Activated CD8-positive, alpha-beta T cell treated with anti-CD3 and anti-CD28 coated beads, Interleukin-2, amount 10 ng/mL, durations not matched to agents 7 days and 5 days (primary cell): ENCODE measurements around the gene EYS. TPM values are rescaled to one million over a fixed set of nuclear protein-coding genes. Genes with fewer than 3 reads are reported as not detected.

Source experiments
- ATAC-seq: fragments of 150-1000 bp; cut with Tn5 transposase; one replicate; pipeline ENCODE4 v1.10.0; 2021; ENCODE audit warnings: moderate library complexity
- CTCF ChIA-PET: fragments of 350-600 bp; sonication (Branson Sonifier 250); formaldehyde crosslinking; loops from one replicate; lab custom pipeline; 2021; ENCODE audit warnings: antibody characterized with exemption; lab: Charles Lee
- POLR2A ChIA-PET: fragments of 350-600 bp; sonication (Branson Sonifier 250); formaldehyde crosslinking; loops from one replicate; lab custom pipeline; 2021; ENCODE audit warnings: antibody characterized with exemption; lab: Charles Lee
- DNase-seq: peaks from one replicate; pipeline ENCODE4 v3.0.0-alpha.2; 2020
- H3K27ac Mint-ChIP-seq: one replicate; pipeline ENCODE4 v1.8.0; 2021; ENCODE audit warnings: mild to moderate bottlenecking, mixed read lengths
- H3K27me3 Mint-ChIP-seq: one replicate; pipeline ENCODE4 v1.8.0; 2021; ENCODE audit warnings: low read depth, mixed read lengths
- H3K36me3 Mint-ChIP-seq: one replicate; pipeline ENCODE4 v1.8.0; 2021; ENCODE audit warnings: low read depth, mixed read lengths
- H3K4me1 Mint-ChIP-seq: one replicate; pipeline ENCODE4 v1.8.0; 2021; ENCODE audit warnings: low read depth, mixed read lengths
- H3K4me3 Mint-ChIP-seq: one replicate; pipeline ENCODE4 v1.8.0; 2021; ENCODE audit warnings: mild to moderate bottlenecking, mixed read lengths
- H3K9me3 Mint-ChIP-seq: one replicate; pipeline ENCODE4 v1.8.0; 2022; ENCODE audit warnings: mixed read lengths; ENCODE audit not compliant: insufficient read depth
- total RNA-seq, 2 experiments: library from RNA; stranded (reverse); gene quantifications; one replicate each; pipeline ENCODE4 v1.2.3, GENCODE V29; 2021

The EYS gene
- total RNA-seq, 2 experiments from 2014 or later, result not detected

DNA sequence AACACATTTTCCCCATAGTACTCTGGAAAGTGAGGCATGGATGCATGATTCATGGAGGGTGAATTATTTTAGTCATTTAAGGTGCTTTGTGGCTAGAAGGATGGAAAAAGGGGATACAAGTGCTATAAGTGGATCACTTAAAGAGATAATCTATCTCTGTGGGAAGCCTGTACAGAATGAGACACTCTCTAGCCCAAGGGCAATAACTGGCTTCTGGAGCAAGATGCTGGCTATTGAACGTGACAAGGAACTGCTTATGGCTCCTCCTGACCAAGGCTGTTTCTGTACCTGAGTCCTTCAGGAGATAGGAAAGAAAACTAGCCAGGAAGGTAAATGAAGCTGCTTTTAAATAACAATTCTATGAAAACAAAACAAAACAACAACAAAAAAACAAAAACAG is 590.7 kb downstream of the EYS start:
- POLR2A ChIA-PET, result no interaction called here
- ATAC-seq (no peak), DNase-seq (no peak)
- no peaks in the 10 kb centered on the region for H3K27me3 Mint-ChIP-seq
- H3K27ac Mint-ChIP-seq, result no peak overlapping the region
- CTCF ChIA-PET, result interaction anchor here (1.0 kb wide), 1 partner anchor 35 kb away, joined by 3 read pairs; no protein-coding TSS in a partner anchor
- no peaks in the 10 kb centered on the region for H3K36me3 Mint-ChIP-seq
- no peaks in the 10 kb centered on the region for H3K4me1 Mint-ChIP-seq
- peaks cover 14% of the 10 kb centered on the region for H3K9me3 Mint-ChIP-seq
- no peak overlapping the region for H3K4me3 Mint-ChIP-seq

DNA sequence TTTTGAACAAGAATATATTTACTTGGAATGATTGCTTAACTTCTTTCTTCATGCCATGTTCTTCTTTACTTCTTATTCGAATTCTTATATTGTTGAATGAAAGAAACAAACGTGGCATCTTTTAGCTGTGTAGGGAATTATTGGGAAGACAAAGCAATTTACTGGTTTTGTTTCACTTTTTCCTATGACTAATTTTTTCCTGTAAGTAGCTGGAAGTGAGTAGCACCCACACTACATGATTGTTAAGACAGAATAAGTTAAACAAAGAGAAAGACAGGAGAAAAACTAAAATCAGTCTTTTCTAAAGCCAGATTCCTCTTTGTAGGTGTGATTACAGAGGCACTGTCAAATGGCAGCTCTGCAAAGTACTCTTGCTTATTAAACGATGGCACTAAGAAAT is 593.4 kb downstream of the EYS start:
- no peaks in the 10 kb centered on the region for H3K4me1 Mint-ChIP-seq
- H3K27me3 Mint-ChIP-seq, result no peaks in the 10 kb centered on the region
- ChIA-PET CTCF (no interaction called here), POLR2A (no interaction called here)
- H3K4me3 Mint-ChIP-seq, result no peak overlapping the region
- no peaks in the 10 kb centered on the region for H3K36me3 Mint-ChIP-seq
- no peak for ATAC-seq
- peaks cover 17% of the 10 kb centered on the region for H3K9me3 Mint-ChIP-seq
- DNase-seq, result no peak
- no peak overlapping the region for H3K27ac Mint-ChIP-seq

DNA sequence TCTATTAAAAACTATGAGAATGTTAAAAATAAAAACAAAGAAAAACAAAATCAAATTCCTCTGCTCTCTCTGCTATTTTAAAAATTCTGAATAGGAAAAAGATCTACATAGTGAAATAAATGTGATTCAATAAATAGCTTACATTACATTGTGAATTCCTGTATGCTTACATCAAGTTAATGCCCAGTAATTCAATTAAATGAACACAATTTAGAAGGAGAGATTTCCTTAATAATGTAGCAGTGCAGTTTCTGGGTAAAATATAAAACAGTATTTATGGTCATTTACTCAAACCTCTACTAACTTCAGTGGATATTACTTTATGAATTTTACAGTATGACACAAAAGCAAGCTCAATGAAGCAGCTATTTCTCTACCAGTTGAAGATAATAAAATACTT is 594.6 kb downstream of the EYS start:
- ATAC-seq (no peak), DNase-seq (no peak)
- POLR2A ChIA-PET, result no interaction called here
- Mint-ChIP-seq H3K9me3 (peaks cover 14% of the 10 kb centered on the region), H3K27ac (no peak overlapping the region), H3K4me1 (no peaks in the 10 kb centered on the region), H3K36me3 (no peaks in the 10 kb centered on the region), H3K27me3 (no peaks in the 10 kb centered on the region), H3K4me3 (no peak overlapping the region)
- CTCF ChIA-PET, result no interaction called here

DNA sequence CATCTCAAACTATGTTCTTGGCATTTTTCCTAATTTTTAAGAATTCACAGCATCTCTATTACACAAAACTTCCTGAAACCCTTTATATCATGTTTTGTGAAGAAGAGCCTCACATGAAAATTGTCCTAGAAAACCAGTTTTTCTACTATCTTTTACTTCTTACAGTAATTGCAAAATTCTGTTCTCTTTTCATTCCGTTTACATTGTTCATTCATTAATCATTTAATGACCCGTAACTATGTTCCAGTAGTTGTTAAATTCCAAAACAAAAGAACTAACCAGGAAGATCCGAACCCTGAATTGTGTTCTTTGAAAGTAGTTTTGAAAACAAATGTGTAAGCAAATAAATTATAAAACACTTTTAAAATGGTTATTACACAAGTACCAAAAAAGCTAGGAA is 597.0 kb downstream of the EYS start:
- no peak for DNase-seq
- ChIA-PET CTCF (no interaction called here), POLR2A (no interaction called here)
- Mint-ChIP-seq H3K4me1 (no peaks in the 10 kb centered on the region), H3K36me3 (no peaks in the 10 kb centered on the region), H3K4me3 (no peak overlapping the region), H3K9me3 (peaks cover 10% of the 10 kb centered on the region), H3K27ac (no peak overlapping the region), H3K27me3 (no peaks in the 10 kb centered on the region)
- ATAC-seq, result no peak

DNA sequence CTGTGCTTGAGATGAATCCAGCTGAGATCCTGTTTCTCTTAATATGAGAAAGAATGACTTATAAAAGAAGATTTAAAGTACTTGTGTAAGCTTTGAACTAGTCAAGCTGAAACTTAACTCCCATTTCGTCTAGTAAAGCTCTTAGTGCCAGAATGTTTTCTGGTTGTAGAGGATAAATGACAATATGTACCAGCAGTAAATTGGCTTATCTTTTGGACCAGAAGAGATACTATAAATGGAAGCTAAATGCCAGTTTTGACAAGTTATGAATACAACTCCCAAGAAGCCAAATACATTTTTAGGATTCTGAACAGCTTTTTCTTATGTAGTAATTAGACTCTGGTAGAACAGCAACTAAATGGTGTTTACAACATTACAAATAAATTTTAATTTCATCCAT is 608.7 kb downstream of the EYS start:
- Mint-ChIP-seq H3K27ac (no peak overlapping the region), H3K4me1 (no peaks in the 10 kb centered on the region), H3K36me3 (no peaks in the 10 kb centered on the region), H3K4me3 (no peak overlapping the region), H3K27me3 (no peaks in the 10 kb centered on the region), H3K9me3 (peaks cover 15% of the 10 kb centered on the region)
- ATAC-seq (no peak), DNase-seq (no peak)
- CTCF ChIA-PET, result no interaction called here
- POLR2A ChIA-PET, result no interaction called here

DNA sequence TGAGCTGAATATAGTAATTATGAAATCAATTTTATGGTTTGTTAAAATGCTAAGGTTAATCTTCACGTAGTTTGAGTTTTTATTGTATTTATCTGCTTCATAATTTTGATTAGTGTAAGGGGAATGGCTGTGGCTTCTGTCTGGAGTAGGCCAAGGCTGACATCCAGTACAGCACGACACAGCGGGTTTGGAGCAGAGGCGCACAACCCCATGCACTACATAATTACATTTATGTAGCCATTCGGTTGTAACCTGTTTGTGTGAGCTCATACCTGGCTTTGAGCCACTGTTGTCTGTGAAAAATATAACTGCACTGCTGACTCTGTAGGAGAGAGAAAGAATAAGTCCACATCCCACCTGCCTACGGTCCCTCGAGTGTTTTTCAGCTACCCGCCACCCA is 615.5 kb downstream of the EYS start:
- H3K27ac Mint-ChIP-seq, result no peak overlapping the region

DNA sequence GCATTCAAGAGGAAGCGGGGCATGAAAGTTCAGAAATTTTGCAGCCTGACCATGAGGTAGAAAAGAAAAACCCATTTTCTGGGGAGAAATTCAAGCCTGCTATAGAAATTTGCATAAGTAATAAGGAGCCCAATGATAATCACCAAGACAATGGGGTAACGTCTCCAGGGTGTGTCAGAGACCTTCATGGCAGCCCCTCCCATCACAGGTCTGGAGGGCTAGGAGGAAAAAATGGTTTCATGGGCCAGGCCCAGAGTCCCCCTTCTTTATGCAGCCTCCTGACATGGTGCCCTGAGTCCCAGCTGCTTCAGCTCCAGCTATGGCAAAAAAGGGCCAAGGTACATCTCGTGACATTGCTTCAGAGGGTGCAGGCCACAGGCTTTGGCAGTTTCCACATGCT is 618.5 kb downstream of the EYS start:
- Mint-ChIP-seq H3K36me3 (no peaks in the 10 kb centered on the region), H3K9me3 (peaks cover 28% of the 10 kb centered on the region), H3K27ac (no peak overlapping the region), H3K4me1 (no peaks in the 10 kb centered on the region), H3K4me3 (no peak overlapping the region), H3K27me3 (no peaks in the 10 kb centered on the region)
- ATAC-seq, result no peak
- POLR2A ChIA-PET, result no interaction called here
- DNase-seq, result no peak
- CTCF ChIA-PET, result no interaction called here

More for the DNA sequence above, 615.5 kb downstream of the EYS start:
- Mint-ChIP-seq H3K9me3 (peaks cover 21% of the 10 kb centered on the region), H3K36me3 (no peaks in the 10 kb centered on the region), H3K4me3 (no peak overlapping the region), H3K4me1 (no peaks in the 10 kb centered on the region), H3K27me3 (no peaks in the 10 kb centered on the region)
- ATAC-seq, result no peak
- no peak for DNase-seq
- POLR2A ChIA-PET, result no interaction called here
- CTCF ChIA-PET, result no interaction called here

DNA sequence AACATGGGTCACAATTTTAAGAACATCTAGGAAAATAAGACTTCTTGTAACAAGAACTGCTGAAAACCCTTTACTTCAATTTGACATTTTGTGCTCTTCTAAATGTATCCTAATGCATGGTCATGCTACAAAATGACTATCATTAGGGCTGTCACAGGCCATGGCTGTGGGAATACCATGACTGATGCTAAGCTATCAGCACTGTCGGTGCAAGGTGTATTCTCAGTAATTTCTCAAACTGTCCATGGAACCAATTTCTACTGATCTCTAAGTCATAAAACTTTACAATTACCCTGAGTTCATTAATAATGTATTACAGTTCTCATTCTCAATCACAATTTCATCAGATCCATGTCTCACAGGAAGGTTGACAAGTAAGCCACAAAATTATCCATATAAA is 625.3 kb downstream of the EYS start:
- H3K9me3 Mint-ChIP-seq, result peaks cover 27% of the 10 kb centered on the region
- no peak overlapping the region for H3K27ac Mint-ChIP-seq
- POLR2A ChIA-PET, result no interaction called here
- no peaks in the 10 kb centered on the region for H3K27me3 Mint-ChIP-seq
- H3K36me3 Mint-ChIP-seq, result no peaks in the 10 kb centered on the region
- no peak for ATAC-seq
- CTCF ChIA-PET, result no interaction called here
- DNase-seq, result no peak
- H3K4me1 Mint-ChIP-seq, result no peaks in the 10 kb centered on the region
- H3K4me3 Mint-ChIP-seq, result no peak overlapping the region

DNA sequence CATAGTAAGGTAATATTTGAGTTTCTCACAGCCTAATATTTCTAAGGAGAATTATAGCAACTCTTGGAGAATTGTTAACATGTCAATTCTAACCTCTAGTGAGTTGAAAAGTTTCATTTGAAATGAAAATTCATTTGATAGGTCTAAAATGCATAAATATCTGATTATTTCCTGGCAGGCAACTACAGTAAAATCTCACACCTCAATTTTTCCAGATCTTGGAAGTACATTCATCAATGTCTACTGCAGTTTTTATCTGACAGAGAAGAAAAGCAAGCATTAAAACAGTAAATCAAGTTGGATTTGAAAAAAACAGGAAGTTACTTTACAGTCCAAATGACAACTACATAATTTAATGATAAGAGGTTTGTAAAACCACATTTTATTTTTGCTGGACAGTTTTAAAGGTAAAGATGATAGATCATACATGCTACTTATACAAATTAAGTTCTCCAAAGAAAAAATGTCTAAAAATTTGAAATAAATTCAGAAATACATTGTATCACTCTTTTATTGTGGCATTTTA is 631.3 kb downstream of the EYS start:
- ChIA-PET CTCF (no interaction called here), POLR2A (no interaction called here)
- H3K27me3 Mint-ChIP-seq, result no peaks in the 10 kb centered on the region
- H3K27ac Mint-ChIP-seq, result no peak overlapping the region
- H3K4me1 Mint-ChIP-seq, result no peaks in the 10 kb centered on the region
- H3K9me3 Mint-ChIP-seq, result peaks cover 17% of the 10 kb centered on the region
- ATAC-seq (no peak), DNase-seq (no peak)
- no peak overlapping the region for H3K4me3 Mint-ChIP-seq
- H3K36me3 Mint-ChIP-seq, result no peaks in the 10 kb centered on the region

DNA sequence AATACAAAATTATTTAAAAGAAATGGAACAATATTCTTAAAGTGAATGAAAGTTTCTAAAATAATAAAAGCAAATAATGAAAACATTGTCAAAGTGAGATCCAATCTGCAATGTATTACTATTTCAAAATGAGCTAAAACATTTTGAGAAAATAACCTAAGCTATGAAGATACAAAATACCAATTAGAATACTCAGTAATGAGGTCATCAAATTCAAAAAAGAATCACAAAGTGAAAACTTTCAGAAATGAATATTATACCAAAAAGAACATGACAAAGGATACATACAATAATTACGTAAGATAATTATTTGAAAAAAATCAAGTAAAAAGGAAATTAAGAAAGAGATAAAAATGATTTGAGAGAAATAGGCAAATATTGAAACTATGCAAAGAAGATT is 634.5 kb downstream of the EYS start:
- H3K9me3 Mint-ChIP-seq, result peaks cover 16% of the 10 kb centered on the region
- DNase-seq (no peak), ATAC-seq (no peak)
- H3K36me3 Mint-ChIP-seq, result no peaks in the 10 kb centered on the region
- no peak overlapping the region for H3K27ac Mint-ChIP-seq
- no peak overlapping the region for H3K4me3 Mint-ChIP-seq
- H3K4me1 Mint-ChIP-seq, result no peaks in the 10 kb centered on the region
- CTCF ChIA-PET, result no interaction called here
- no peaks in the 10 kb centered on the region for H3K27me3 Mint-ChIP-seq
- POLR2A ChIA-PET, result no interaction called here

DNA sequence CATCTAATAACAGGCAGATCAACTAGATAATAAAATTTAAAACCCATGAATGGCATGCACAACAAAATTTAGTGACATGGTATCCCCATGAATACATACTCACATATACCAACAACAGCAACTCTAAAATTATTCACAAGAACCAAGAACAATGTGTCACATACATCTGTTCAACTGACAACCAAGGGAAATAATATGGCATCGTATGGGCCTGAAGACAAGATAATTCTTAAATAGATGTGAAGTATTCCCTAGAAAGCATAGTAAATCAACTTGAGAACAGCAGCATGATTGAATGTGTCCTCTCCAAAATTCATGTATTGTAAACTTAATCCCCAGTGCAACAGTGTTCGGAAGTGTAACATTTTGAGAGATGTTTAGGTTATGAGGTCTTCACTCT is 635.5 kb downstream of the EYS start:
- POLR2A ChIA-PET, result no interaction called here
- ATAC-seq, result no peak

DNA sequence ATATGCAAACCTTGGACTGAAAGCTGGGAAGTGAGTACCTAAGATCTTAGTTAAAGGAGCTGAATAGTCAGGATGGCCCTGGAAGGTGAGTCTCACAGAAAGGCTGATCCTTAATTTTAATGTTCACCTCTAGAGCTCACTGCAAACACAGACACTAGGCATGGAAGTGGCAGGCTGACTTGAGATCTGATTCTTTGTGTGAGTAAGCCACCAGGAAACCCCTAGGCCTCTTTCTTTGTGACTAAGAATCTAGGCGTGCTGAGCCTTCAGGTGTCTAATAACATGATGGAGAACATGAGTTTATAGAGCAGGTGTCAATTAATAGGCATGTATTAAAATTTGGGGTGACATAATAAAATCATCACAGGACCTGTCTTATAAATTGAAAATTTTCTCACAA is 642.2 kb downstream of the EYS start:
- no peaks in the 10 kb centered on the region for H3K27me3 Mint-ChIP-seq
- H3K9me3 Mint-ChIP-seq, result peaks cover 8% of the 10 kb centered on the region
- POLR2A ChIA-PET, result no interaction called here
- CTCF ChIA-PET, result no interaction called here
- ATAC-seq (no peak), DNase-seq (no peak)
- no peak overlapping the region for H3K27ac Mint-ChIP-seq
- no peaks in the 10 kb centered on the region for H3K36me3 Mint-ChIP-seq
- no peak overlapping the region for H3K4me3 Mint-ChIP-seq
- H3K4me1 Mint-ChIP-seq, result no peaks in the 10 kb centered on the region

More for the DNA sequence above, 635.5 kb downstream of the EYS start:
- Mint-ChIP-seq H3K27me3 (no peaks in the 10 kb centered on the region), H3K27ac (no peak overlapping the region), H3K4me1 (no peaks in the 10 kb centered on the region), H3K9me3 (peaks cover 16% of the 10 kb centered on the region), H3K36me3 (no peaks in the 10 kb centered on the region), H3K4me3 (no peak overlapping the region)
- CTCF ChIA-PET, result no interaction called here
- no peak for DNase-seq

DNA sequence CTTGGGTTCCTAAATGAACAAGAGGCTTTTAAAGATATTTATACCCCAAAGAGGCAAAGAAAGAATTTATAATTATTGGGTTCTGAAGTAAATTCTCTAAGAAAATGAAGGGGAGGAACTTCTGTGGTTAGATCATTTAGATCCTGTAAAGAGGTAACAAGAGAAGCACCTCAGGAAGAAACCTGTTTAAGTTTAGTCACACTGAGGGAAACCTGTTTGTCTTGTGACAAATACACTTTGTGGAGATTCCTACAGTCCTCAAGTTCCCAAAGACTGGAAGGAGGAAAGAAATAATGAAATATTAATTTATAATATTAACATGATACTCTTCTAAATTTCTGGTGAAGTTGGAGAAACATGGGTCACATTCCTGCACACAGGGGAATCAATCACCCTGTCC is 647.5 kb downstream of the EYS start:
- DNase-seq, result no peak
- no peak overlapping the region for H3K27ac Mint-ChIP-seq
- H3K36me3 Mint-ChIP-seq, result no peaks in the 10 kb centered on the region
- peaks cover 14% of the 10 kb centered on the region for H3K9me3 Mint-ChIP-seq
- ChIA-PET CTCF (no interaction called here), POLR2A (no interaction called here)
- no peak for ATAC-seq
- no peak overlapping the region for H3K4me3 Mint-ChIP-seq
- H3K4me1 Mint-ChIP-seq, result no peaks in the 10 kb centered on the region
- H3K27me3 Mint-ChIP-seq, result no peaks in the 10 kb centered on the region
